GM12878 (cell line): Measurements from ENCODE around the gene NEU1. TPM values are rescaled to one million over a fixed set of nuclear protein-coding genes. Genes with fewer than 3 reads are reported as not detected.
"Not testable (repeated sequence)": the region's sequence is repeated elsewhere in the genome, so short reads cannot be mapped to it uniquely, and the experiment has no call there.

ENCODE experiments used
- ATAC-seq: fragments of 200-7000 bp; cut with Tn5 transposase; 3 replicates; pipeline ENCODE4 v1.9.1; 2020; ENCODE audit warnings: mild to moderate bottlenecking, moderate library complexity
- BruUV-seq: library from RNA; stranded (reverse); fragments of 400-500 nt; replicated peaks from 2 replicates; lab custom pipeline; 2021; lab: Mats Ljungman, UMichigan
- CTCF ChIA-PET: fragments of 300-600 bp; sonication (Branson Sonifier 250); formaldehyde crosslinking; extraction: SDS; loops from one replicate; lab custom pipeline; 2021; ENCODE audit warnings: inconsistent platforms; lab: Yijun Ruan, JAX
- POLR2A ChIA-PET: fragments of 350-600 bp; formaldehyde crosslinking; extraction: SDS; loops from one replicate; lab custom pipeline; 2021; ENCODE audit warnings: inconsistent platforms; lab: Charles Lee
- RAD21 ChIA-PET: fragments of 300-600 bp; sonication (Branson Sonifier 250); formaldehyde crosslinking; loops from one replicate; lab custom pipeline; 2023; ENCODE audit warnings: antibody characterized with exemption; ENCODE audit not compliant: unreplicated experiment; lab: Charles Lee
- SMC1A ChIA-PET: fragments of 300-600 bp; sonication (Branson Sonifier 250); formaldehyde crosslinking; loops from one replicate; lab custom pipeline; 2023; ENCODE audit not compliant: unreplicated experiment, uncharacterized antibody; lab: Charles Lee
- DNase-seq: peaks from one replicate; pipeline ENCODE4 v3.0.0-alpha.2; 2011; ENCODE audit warnings: low read depth, low spot score
- FAIRE-seq: peaks from 3 replicates; lab custom pipeline; 2011; peaks lifted over from hg19 to GRCh38; lab: Jason Lieb, UNC
- H2AFZ ChIP-seq: 2 replicates; pipeline ENCODE4 v1.6.0; 2011; ENCODE audit warnings: low read depth, low read length, control low read depth; ENCODE audit not compliant: control insufficient read depth
- H3K27ac ChIP-seq: 2 replicates; pipeline ENCODE4 v1.5.1; 2011; ENCODE audit warnings: control low read depth; ENCODE audit not compliant: control insufficient read depth, insufficient read depth
- H3K27me3 ChIP-seq, 2 experiments: replicated peaks in 1 of 2; 2 replicates each; pipeline versions ENCODE4 v1.6.0 to v1.6.1; 2011; ENCODE audit warnings: low read length in 1 of 2; ENCODE audit not compliant: control insufficient read depth in 2 of 2, insufficient read depth in 2 of 2
- H3K36me3 ChIP-seq, 2 experiments: 2 replicates each; pipeline ENCODE4 v1.5.1; 2011; ENCODE audit warnings: low read length in 1 of 2; ENCODE audit not compliant: control insufficient read depth in 2 of 2, insufficient read depth in 2 of 2
- H3K4me1 ChIP-seq: 2 replicates; pipeline ENCODE4 v1.6.1; 2011; ENCODE audit warnings: mild to moderate bottlenecking, low read length, moderate library complexity, mixed read lengths; ENCODE audit not compliant: control insufficient read depth, insufficient read depth
- H3K4me2 ChIP-seq: 2 replicates; pipeline ENCODE4 v1.6.0; 2011; ENCODE audit warnings: control low read depth; ENCODE audit not compliant: control insufficient read depth, insufficient read depth
- H3K4me3 ChIP-seq: fragments of 200-600 bp; sonication (generic); 2 replicates; pipeline ENCODE4 v1.5.1; 2016
- H3K79me2 ChIP-seq: 2 replicates; pipeline ENCODE4 v1.6.0; 2011; ENCODE audit warnings: low read length; ENCODE audit not compliant: control insufficient read depth, insufficient read depth
- H3K9ac ChIP-seq: 2 replicates; pipeline ENCODE4 v1.8.0; 2011; ENCODE audit warnings: low read length, control low read depth, mixed read lengths; ENCODE audit not compliant: control insufficient read depth, insufficient read depth
- H3K9me3 ChIP-seq: replicated peaks from 3 replicates; pipeline ENCODE4 v1.5.1; 2011; ENCODE audit warnings: mild to moderate bottlenecking, low read length; ENCODE audit not compliant: control insufficient read depth, insufficient read depth
- H4K20me1 ChIP-seq: 2 replicates; pipeline ENCODE4 v1.6.0; 2011; ENCODE audit not compliant: control insufficient read depth, insufficient read depth
- EP300 ChIP-seq, 2 experiments: fragments of 150-350 bp in 1 of 2; IDR thresholded peaks; 2 replicates each; pipeline ENCODE4 v1.6.1; 2011 to 2012; ENCODE audit warnings: low read depth in 2 of 2, low read length in 2 of 2, borderline replicate concordance in 1 of 2, improper control_type of control experiment in 1 of 2, inconsistent platforms in 1 of 2; ENCODE audit not compliant: control insufficient read depth in 1 of 2
- SP1 ChIP-seq: IDR thresholded peaks from one replicate; pipeline ENCODE4 v1.6.1; 2011; ENCODE audit warnings: low read depth, low read length
- WGBS: methylation state at CpG from one replicate; pipeline ENCODE4 v1.1.6; 2016; ENCODE audit warnings: low lambda C conversion rate; ENCODE audit not compliant: insufficient replicate concordance, insufficient coverage; ENCODE audit errors: missing lambda C conversion rate; 5-methylcytosine and 5-hydroxymethylcytosine counted together
- in situ Hi-C: fragments of 300-500 bp; cut with MboI; formaldehyde crosslinking; loops from 9 replicates; pipeline ENCODE4 v1.14.3; 2018; ENCODE audit warnings: mixed read lengths
- intact Hi-C: fragments of 100-400 bp; cut with micrococcal nuclease; formaldehyde crosslinking; loops from one replicate; pipeline ENCODE4 v1.14.2; 2022; ENCODE audit not compliant: unreplicated experiment
- polyA plus RNA-seq, 11 experiments: library from polyadenylated mRNA; depleted of rRNA in 4 of 11; unstranded in 6 of 11; stranded (reverse) in 5 of 11; fragments of >200 nt; fragmentation: Nextera tagmentation in 4 of 11; fragmentation: Illumina TruSeq in 1 of 11; extraction: Ambion mirVana in 4 of 11; extraction: Trizol in 1 of 11; gene quantifications; 1 replicate in 1 of 11; 2 replicates in 10 of 11; pipeline versions ENCODE4 v1.2.1 to v1.2.3, GENCODE V29; 2011 to 2016; ENCODE audit warnings: inconsistent platforms in 2 of 11, missing spikeins in 2 of 11, low read depth in 1 of 11
- small RNA-seq: library from RNA; depleted of rRNA; stranded (forward); fragments of <200 nt; gene quantifications from one replicate; pipeline ENCODE3, GENCODE V24; 2014
- total RNA-seq, 4 experiments: library from RNA; depleted of rRNA in 3 of 4; stranded (reverse); fragments of >200 nt in 3 of 4; fragmentation: Illumina TruSeq in 1 of 4; extraction: Trizol in 1 of 4; gene quantifications; 2 replicates each; pipeline versions ENCODE4 v1.2.1 to v1.2.3, GENCODE V29; 2013 to 2021

The NEU1 gene
- total and polyA plus RNA-seq, 10 of the 15 experiments (the other 5 are each of a cell fraction or from before 2014, with no cell fraction given) = 7.2 to 26.9 (median 21.6) TPM

GRCh38 chr6:31811645-31812044 is 51.0 kb downstream of the NEU1 start:
- H3K36me3 ChIP-seq = no peaks in the 10 kb centered on the region
- BruUV-seq = no TSS peak
- no peaks in the 10 kb centered on the region for H3K27me3 ChIP-seq
- WGBS = 86% methylated on average over 12 of the region's 12 CpGs
- no peak overlapping the region for H2AFZ ChIP-seq
- peaks cover 2% of the 10 kb centered on the region for H3K79me2 ChIP-seq
- no peak overlapping the region for H3K27ac ChIP-seq
- CTCF ChIA-PET = interaction anchor here (0.7 to 2.1 kb wide), 3 partner anchors 13 to 131 kb away, joined by 4 to 5 read pairs (median 4); partner anchors contain the start of gene LY6G5C
- no peak for DNase-seq
- H3K9ac ChIP-seq = no peak overlapping the region
- H4K20me1 ChIP-seq = no peaks in the 10 kb centered on the region
- no peak overlapping the region for H3K4me3 ChIP-seq
- no peak for ATAC-seq
- peak overlapping the region; percentile 75; the same call in 1 of the 2 replicates for H3K4me2 ChIP-seq
- FAIRE-seq = no peak
- RAD21 ChIA-PET = interaction anchor here (1.3 to 4.3 kb wide), 2 partner anchors 75 to 82 kb away, joined by 3 to 27 read pairs; partner anchors contain the start of genes CLIC1 and DDAH2
- H3K9me3 ChIP-seq = no peaks in the 10 kb centered on the region
- TF ChIP-seq SP1 (no peak), EP300 (IDR thresholded peaks at IDR 0.05; ENCODE audit: borderline replicate concordance in 1 of 2, control insufficient read depth in 1 of 2, low read depth in 2 of 2, low read length in 2 of 2) (no peak)
- POLR2A ChIA-PET = interaction anchor here (0.6 to 5.2 kb wide), 3 partner anchors 13 to 74 kb away, joined by 3 to 91 read pairs (median 65); partner anchors contain the start of genes CLIC1, HSPA1B and MSH5
- intact Hi-C loops (loop anchor here (2.0 kb wide), 1 partner anchor 15 kb away; no protein-coding TSS in a partner anchor), in situ Hi-C loops (no loop called here)
- SMC1A ChIA-PET = interaction anchor here (1.1 to 2.5 kb wide), 3 partner anchors 12 to 71 kb away, joined by 3 to 9 read pairs (median 3); no protein-coding TSS in a partner anchor
- peaks cover 24% of the 10 kb centered on the region for H3K4me1 ChIP-seq

DNA sequence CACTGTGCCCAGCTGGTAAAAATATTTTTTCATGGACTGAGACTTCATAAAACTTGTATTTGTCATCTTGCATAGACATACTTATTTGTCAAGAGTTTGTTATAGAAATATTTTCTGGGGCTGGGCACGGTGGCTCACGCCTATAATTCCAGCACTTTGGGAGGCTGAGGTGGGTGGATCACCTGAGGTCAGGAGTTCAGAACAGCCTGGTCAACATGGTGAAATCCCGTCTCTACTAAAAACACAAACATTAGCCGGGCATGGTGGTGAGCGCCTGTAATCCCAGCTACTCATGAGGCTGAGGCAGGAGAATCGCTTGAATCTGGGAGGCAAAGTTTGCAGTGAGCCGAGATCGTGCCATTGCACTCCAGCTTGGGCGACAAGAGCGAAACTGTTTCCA is 54.0 kb downstream of the NEU1 start:
- CTCF ChIA-PET = interaction anchor here (1.7 kb wide), 1 partner anchor 36 kb away, joined by 3 read pairs; no protein-coding TSS in a partner anchor
- H3K9ac ChIP-seq, H3K27me3 ChIP-seq, FAIRE-seq, H3K9me3 ChIP-seq, H2AFZ ChIP-seq, intact Hi-C loops, H3K27ac ChIP-seq, BruUV-seq, ATAC-seq, H3K36me3 ChIP-seq, in situ Hi-C loops, H4K20me1 ChIP-seq, DNase-seq, H3K4me2 ChIP-seq, H3K4me3 ChIP-seq, RAD21 ChIA-PET: not testable (repeated sequence)
- peaks cover 22% of the 10 kb centered on the region for H3K4me1 ChIP-seq
- WGBS = 96% methylated on average over 10 of the region's 10 CpGs
- POLR2A ChIA-PET = interaction anchor here (0.6 to 0.9 kb wide), 7 partner anchors 11 to 1039 kb away, joined by 3 to 6 read pairs (median 3); partner anchors contain the start of gene MSH5
- H3K79me2 ChIP-seq = peaks cover 15% of the 10 kb centered on the region
- SMC1A ChIA-PET = interaction anchor here (1.2 to 3.8 kb wide), 2 partner anchors 18 to 78 kb away, joined by 3 to 22 read pairs; partner anchors contain the start of gene HSPA1B

Small RNA genes within 50 kb of the gene (small RNA-seq; reads per million reads assigned to genes)
- 5,440 reads per million, percentile 100 among the genes with 10 or more reads in this experiment for gene SNORD48
- not detected for gene SNORD52

Other genes with a start within 250 kb of the NEU1 start
Only the 7 nearest of the 36 such genes appear.
- 146 and 163 TPM in 2 replicates for gene LSM2, start 55.9 kb downstream of the NEU1 start, total RNA-seq (2014; rRNA removed)
- gene LSM2, start 55.9 kb downstream of the NEU1 start, total RNA-seq (2014; rRNA removed; fragmentation: Illumina TruSeq; extraction: Trizol) = 97.1 and 99.1 TPM in 2 replicates
- 117 and 123 TPM in 2 replicates for gene LSM2, start 55.9 kb downstream of the NEU1 start, total RNA-seq (2021)
- gene LSM2, start 55.9 kb downstream of the NEU1 start, polyA plus RNA-seq (2011; rRNA removed) = 81.9 and 101 TPM in 2 replicates
- gene LSM2, start 55.9 kb downstream of the NEU1 start, polyA plus RNA-seq (2014; fragmentation: Illumina TruSeq; extraction: Trizol) = 116 and 131 TPM in 2 replicates
- 100 to 1,000 TPM; 245 to 248 TPM for gene LSM2, start 55.9 kb downstream of the NEU1 start, polyA plus RNA-seq (2014; fragmentation: Nextera tagmentation; extraction: Ambion mirVana)
- gene LSM2, start 55.9 kb downstream of the NEU1 start, polyA plus RNA-seq (2014; rRNA removed) = 143 and 165 TPM in 2 replicates
- gene LSM2, start 55.9 kb downstream of the NEU1 start, polyA plus RNA-seq (2016; fragmentation: Nextera tagmentation; extraction: Ambion mirVana) = 100 to 1,000 TPM; 238 to 276 TPM
- gene HSPA1L, start 47.5 kb downstream of the NEU1 start, total RNA-seq (2014; rRNA removed) = 1.2 and 1.4 TPM in 2 replicates
- gene HSPA1L, start 47.5 kb downstream of the NEU1 start, total RNA-seq (2014; rRNA removed; fragmentation: Illumina TruSeq; extraction: Trizol) = 1.4 and 1.6 TPM in 2 replicates
- 1.5 and 1.6 TPM in 2 replicates for gene HSPA1L, start 47.5 kb downstream of the NEU1 start, total RNA-seq (2021)
- gene HSPA1L, start 47.5 kb downstream of the NEU1 start, polyA plus RNA-seq (2011; rRNA removed) = 1.8 and 1.9 TPM in 2 replicates
- gene HSPA1L, start 47.5 kb downstream of the NEU1 start, polyA plus RNA-seq (2014; fragmentation: Illumina TruSeq; extraction: Trizol) = 1.5 and 1.6 TPM in 2 replicates
- under 1 TPM; 0.69 TPM for gene HSPA1L, start 47.5 kb downstream of the NEU1 start, polyA plus RNA-seq (2014; fragmentation: Nextera tagmentation; extraction: Ambion mirVana)
- gene HSPA1L, start 47.5 kb downstream of the NEU1 start, polyA plus RNA-seq (2014; rRNA removed) = 1.4 and 1.6 TPM in 2 replicates
- 1 to 10 TPM; 1.6 to 2.5 TPM for gene HSPA1L, start 47.5 kb downstream of the NEU1 start, polyA plus RNA-seq (2016; fragmentation: Nextera tagmentation; extraction: Ambion mirVana)
- gene HSPA1A, start 47.3 kb downstream of the NEU1 start, total RNA-seq (2014; rRNA removed) = 29.2 and 29.9 TPM in 2 replicates
- gene HSPA1A, start 47.3 kb downstream of the NEU1 start, total RNA-seq (2014; rRNA removed; fragmentation: Illumina TruSeq; extraction: Trizol) = 10.9 and 12.3 TPM in 2 replicates
- 26.5 and 27.2 TPM in 2 replicates for gene HSPA1A, start 47.3 kb downstream of the NEU1 start, total RNA-seq (2021)
- 3.7 and 9.8 TPM in 2 replicates for gene HSPA1A, start 47.3 kb downstream of the NEU1 start, polyA plus RNA-seq (2011; rRNA removed)
- 1.3 and 8.0 TPM in 2 replicates for gene HSPA1A, start 47.3 kb downstream of the NEU1 start, polyA plus RNA-seq (2014; fragmentation: Illumina TruSeq; extraction: Trizol)
- 1 to 10 TPM in 1 of 2 experiments, under 1 TPM in 1; 0.29 to 1.3 TPM for gene HSPA1A, start 47.3 kb downstream of the NEU1 start, polyA plus RNA-seq (2014; fragmentation: Nextera tagmentation; extraction: Ambion mirVana)
- gene HSPA1A, start 47.3 kb downstream of the NEU1 start, polyA plus RNA-seq (2014; rRNA removed) = 22.8 and 26.3 TPM in 2 replicates
- gene HSPA1A, start 47.3 kb downstream of the NEU1 start, polyA plus RNA-seq (2016; fragmentation: Nextera tagmentation; extraction: Ambion mirVana) = 10 to 100 TPM; 51.1 to 51.8 TPM
- gene HSPA1B, start 35.1 kb downstream of the NEU1 start, total RNA-seq (2014; rRNA removed) = 23.5 and 24.0 TPM in 2 replicates
- 5.9 and 8.1 TPM in 2 replicates for gene HSPA1B, start 35.1 kb downstream of the NEU1 start, total RNA-seq (2014; rRNA removed; fragmentation: Illumina TruSeq; extraction: Trizol)
- gene HSPA1B, start 35.1 kb downstream of the NEU1 start, total RNA-seq (2021) = 27.2 and 29.3 TPM in 2 replicates
- gene HSPA1B, start 35.1 kb downstream of the NEU1 start, polyA plus RNA-seq (2011; rRNA removed) = 5.1 and 12.8 TPM in 2 replicates
- gene HSPA1B, start 35.1 kb downstream of the NEU1 start, polyA plus RNA-seq (2014; fragmentation: Illumina TruSeq; extraction: Trizol) = 1.00 and 4.6 TPM in 2 replicates
- under 1 TPM; 0.11 to 0.33 TPM for gene HSPA1B, start 35.1 kb downstream of the NEU1 start, polyA plus RNA-seq (2014; fragmentation: Nextera tagmentation; extraction: Ambion mirVana)
- gene HSPA1B, start 35.1 kb downstream of the NEU1 start, polyA plus RNA-seq (2014; rRNA removed) = 12.7 and 17.7 TPM in 2 replicates
- gene HSPA1B, start 35.1 kb downstream of the NEU1 start, polyA plus RNA-seq (2016; fragmentation: Nextera tagmentation; extraction: Ambion mirVana) = 10 to 100 TPM; 39.1 to 40.5 TPM
- 0.06 TPM in 1 of 2 replicates, not detected in the other for gene SLC44A4, start 16.2 kb upstream of the NEU1 start, total RNA-seq (2014; rRNA removed)
- gene SLC44A4, start 16.2 kb upstream of the NEU1 start, total RNA-seq (2014; rRNA removed; fragmentation: Illumina TruSeq; extraction: Trizol) = 0.09 TPM in 1 of 2 replicates, not detected in the other
- gene SLC44A4, start 16.2 kb upstream of the NEU1 start, total RNA-seq (2021) = 0.18 and 0.56 TPM in 2 replicates
- 0.04 TPM in 1 of 2 replicates, not detected in the other for gene SLC44A4, start 16.2 kb upstream of the NEU1 start, polyA plus RNA-seq (2011; rRNA removed)
- 0.15 TPM in 1 of 2 replicates, not detected in the other for gene SLC44A4, start 16.2 kb upstream of the NEU1 start, polyA plus RNA-seq (2014; fragmentation: Illumina TruSeq; extraction: Trizol)
- under 1 TPM in 1 of 2 experiments, not detected in 1; 0.05 TPM for gene SLC44A4, start 16.2 kb upstream of the NEU1 start, polyA plus RNA-seq (2014; fragmentation: Nextera tagmentation; extraction: Ambion mirVana)
- 0.19 and 0.24 TPM in 2 replicates for gene SLC44A4, start 16.2 kb upstream of the NEU1 start, polyA plus RNA-seq (2014; rRNA removed)
- gene SLC44A4, start 16.2 kb upstream of the NEU1 start, polyA plus RNA-seq (2016; fragmentation: Nextera tagmentation; extraction: Ambion mirVana) = under 1 TPM in 1 of 2 experiments, not detected in 1; 0.16 TPM
- 42.6 and 46.3 TPM in 2 replicates for gene EHMT2, start 34.9 kb upstream of the NEU1 start, total RNA-seq (2014; rRNA removed)
- 18.3 and 20.9 TPM in 2 replicates for gene EHMT2, start 34.9 kb upstream of the NEU1 start, total RNA-seq (2014; rRNA removed; fragmentation: Illumina TruSeq; extraction: Trizol)
- 50.3 and 53.2 TPM in 2 replicates for gene EHMT2, start 34.9 kb upstream of the NEU1 start, total RNA-seq (2021)
- gene EHMT2, start 34.9 kb upstream of the NEU1 start, polyA plus RNA-seq (2011; rRNA removed) = 17.9 and 31.5 TPM in 2 replicates
- 13.4 and 32.5 TPM in 2 replicates for gene EHMT2, start 34.9 kb upstream of the NEU1 start, polyA plus RNA-seq (2014; fragmentation: Illumina TruSeq; extraction: Trizol)
- gene EHMT2, start 34.9 kb upstream of the NEU1 start, polyA plus RNA-seq (2014; fragmentation: Nextera tagmentation; extraction: Ambion mirVana) = 1 to 10 TPM; 1.7 to 5.2 TPM
- gene EHMT2, start 34.9 kb upstream of the NEU1 start, polyA plus RNA-seq (2014; rRNA removed) = 40.1 and 41.0 TPM in 2 replicates
- gene EHMT2, start 34.9 kb upstream of the NEU1 start, polyA plus RNA-seq (2016; fragmentation: Nextera tagmentation; extraction: Ambion mirVana) = 10 to 100 TPM; 40.6 to 46.8 TPM
- 1.3 and 1.5 TPM in 2 replicates for gene ZBTB12, start 39.3 kb upstream of the NEU1 start, total RNA-seq (2014; rRNA removed)
- 0.46 and 0.81 TPM in 2 replicates for gene ZBTB12, start 39.3 kb upstream of the NEU1 start, total RNA-seq (2014; rRNA removed; fragmentation: Illumina TruSeq; extraction: Trizol)
- gene ZBTB12, start 39.3 kb upstream of the NEU1 start, total RNA-seq (2021) = 3.5 and 4.5 TPM in 2 replicates
- 0.76 and 2.1 TPM in 2 replicates for gene ZBTB12, start 39.3 kb upstream of the NEU1 start, polyA plus RNA-seq (2011; rRNA removed)
- gene ZBTB12, start 39.3 kb upstream of the NEU1 start, polyA plus RNA-seq (2014; fragmentation: Illumina TruSeq; extraction: Trizol) = 0.24 and 1.4 TPM in 2 replicates
- not detected for gene ZBTB12, start 39.3 kb upstream of the NEU1 start, polyA plus RNA-seq (2014; fragmentation: Nextera tagmentation; extraction: Ambion mirVana)
- 2.2 and 3.5 TPM in 2 replicates for gene ZBTB12, start 39.3 kb upstream of the NEU1 start, polyA plus RNA-seq (2014; rRNA removed)
- gene ZBTB12, start 39.3 kb upstream of the NEU1 start, polyA plus RNA-seq (2016; fragmentation: Nextera tagmentation; extraction: Ambion mirVana) = not detected